Left renal pelvis (tissue), 4 donors: ENCODE results near the gene FETUB. TPM values are rescaled to one million over a fixed set of nuclear protein-coding genes. Genes with fewer than 3 reads are reported as not detected.
"Not testable (repeated sequence)": the region's sequence is repeated elsewhere in the genome, so short reads cannot be mapped to it uniquely, and the experiment has no call there.

Source experiments
- DNase-seq, 4 donors: peaks; one replicate each; pipeline ENCODE4 v3.0.0-alpha.2; 2013; ENCODE audit warnings: low read depth in 4 of 4, low spot score in 3 of 4
- polyA plus RNA-seq, 4 donors: library from polyadenylated mRNA; unstranded; fragments of 120-200 nt; gene quantifications; one replicate each; pipeline ENCODE4 v1.2.1, GENCODE V29; 2013; ENCODE audit not compliant: insufficient read length in 4 of 4

Gene FETUB
- polyA plus RNA-seq, 4 donors, result 0.14 to 0.23 (median 0.21) TPM

DNA sequence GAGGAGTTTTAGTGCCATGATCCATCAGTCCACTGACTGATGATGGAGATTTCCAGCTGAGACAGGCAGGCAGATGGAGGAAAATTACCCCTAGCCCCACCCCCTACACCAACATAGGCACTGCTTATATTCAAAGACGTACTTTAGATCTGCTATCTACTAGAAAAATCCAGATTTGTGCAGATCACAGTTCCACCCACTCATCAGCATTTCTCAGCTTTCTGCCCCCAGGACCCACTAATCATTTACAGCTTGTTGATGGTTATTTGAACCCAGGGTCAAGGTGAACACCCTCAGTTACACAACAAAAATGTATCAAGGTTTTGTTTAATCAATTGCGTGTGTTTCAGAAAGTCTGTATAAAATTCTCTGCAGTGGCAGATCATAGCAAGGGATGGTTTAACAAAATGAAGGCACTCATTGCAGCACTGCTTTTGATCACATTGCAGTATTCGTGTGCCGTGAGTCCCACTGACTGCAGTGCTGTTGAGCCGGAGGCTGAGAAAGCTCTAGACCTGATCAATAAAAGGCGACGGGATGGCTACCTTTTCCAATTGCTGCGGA lies 25.5 kb downstream of the FETUB start, which contains the start of gene HRG:
TSS of gene HRG (plus strand) at position 390 of the 564 bp plus-strand sequence. CDS start at position 408, 18 bp downstream.
- peak in 1 of 4 donors; percentile 24 for DNase-seq

DNA sequence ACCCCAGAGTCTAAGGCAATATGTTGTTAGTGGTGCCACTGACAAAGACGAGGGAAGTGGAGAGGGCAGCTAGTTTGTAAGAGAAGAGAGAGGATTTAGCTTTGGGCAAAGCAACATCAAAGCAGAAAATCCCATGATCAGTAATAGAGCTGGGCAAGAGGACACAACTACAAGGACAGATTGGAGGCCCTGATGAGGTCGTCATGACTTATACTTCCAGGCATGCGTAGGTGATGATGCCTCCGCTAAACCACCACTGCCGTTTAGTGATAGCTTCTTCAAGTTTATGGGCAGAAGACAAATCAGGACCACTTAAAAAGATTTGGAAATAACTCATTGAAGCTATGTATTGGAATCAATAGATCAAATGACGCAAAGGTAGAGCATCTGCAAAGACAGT lies 28.2 kb downstream of the FETUB start:
- DNase-seq, result no peak

DNA sequence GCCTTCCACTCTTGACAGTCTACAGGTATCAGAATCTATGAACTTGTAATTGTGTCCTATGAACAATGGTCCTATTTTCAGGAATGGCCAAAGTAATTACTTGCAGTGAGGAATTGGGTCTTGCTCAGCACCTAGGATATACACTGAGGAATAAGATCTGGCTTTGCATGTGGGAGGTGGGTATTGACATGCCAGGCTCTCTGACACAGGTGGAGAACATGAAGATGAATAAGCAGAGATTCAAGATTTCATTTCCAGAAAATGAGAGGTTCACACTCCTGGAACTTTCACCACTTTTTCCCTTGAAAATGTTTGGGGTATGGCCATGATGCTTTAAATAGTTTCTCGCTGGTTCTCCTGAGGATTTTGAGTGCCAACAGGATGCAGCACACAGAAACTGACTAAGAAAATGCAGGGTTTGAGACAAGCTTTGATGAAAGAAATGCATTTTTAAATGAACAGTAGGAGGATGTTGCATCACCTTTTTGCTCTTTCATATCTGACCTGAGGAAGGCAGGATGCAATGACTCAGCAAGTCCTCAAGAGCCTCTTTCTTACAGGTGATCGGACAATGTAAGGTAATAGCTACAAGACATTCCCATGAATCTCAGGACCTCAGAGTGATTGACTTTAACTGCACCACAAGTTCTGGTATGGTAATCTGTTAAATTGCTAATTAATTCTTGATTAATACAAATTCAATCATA lies 29.3 kb downstream of the FETUB start:
- no peak for DNase-seq

DNA sequence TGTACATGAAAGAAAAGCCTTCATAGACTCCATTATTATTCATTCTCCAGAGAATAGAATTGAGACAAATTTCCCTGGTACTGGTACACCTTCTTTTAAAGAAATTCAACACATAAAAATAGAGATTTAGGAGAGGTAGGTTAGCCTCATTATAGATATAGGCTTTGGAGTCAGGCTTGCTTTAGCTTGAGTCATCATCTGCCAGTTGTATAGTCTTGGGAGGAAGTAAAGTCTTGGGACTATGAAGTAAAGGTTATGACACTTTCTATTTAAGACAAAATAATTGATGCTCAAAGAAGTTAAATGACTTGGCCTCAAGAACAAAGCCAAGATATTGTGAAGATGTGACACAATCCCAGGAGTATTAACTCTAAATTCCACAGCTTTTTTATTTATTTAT lies 30.0 kb downstream of the FETUB start:
- no peak for DNase-seq

DNA sequence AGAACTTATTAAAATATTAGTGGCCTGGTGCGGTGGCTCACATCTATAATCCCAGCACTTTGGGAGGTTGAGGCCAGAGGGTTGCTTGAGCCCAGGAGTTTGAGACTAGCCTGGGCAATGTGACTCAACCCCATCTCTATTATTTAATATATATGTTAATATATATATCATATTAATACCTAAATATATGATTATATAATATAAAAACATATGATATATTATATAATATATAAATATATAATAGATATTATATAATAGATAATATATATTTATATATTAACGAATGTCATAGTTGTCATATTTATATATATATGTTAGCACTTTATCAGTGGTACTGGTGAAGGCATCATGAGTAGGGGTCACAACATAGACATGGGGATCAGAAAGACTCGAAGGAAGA lies 30.9 kb downstream of the FETUB start:
- no peak for DNase-seq

DNA sequence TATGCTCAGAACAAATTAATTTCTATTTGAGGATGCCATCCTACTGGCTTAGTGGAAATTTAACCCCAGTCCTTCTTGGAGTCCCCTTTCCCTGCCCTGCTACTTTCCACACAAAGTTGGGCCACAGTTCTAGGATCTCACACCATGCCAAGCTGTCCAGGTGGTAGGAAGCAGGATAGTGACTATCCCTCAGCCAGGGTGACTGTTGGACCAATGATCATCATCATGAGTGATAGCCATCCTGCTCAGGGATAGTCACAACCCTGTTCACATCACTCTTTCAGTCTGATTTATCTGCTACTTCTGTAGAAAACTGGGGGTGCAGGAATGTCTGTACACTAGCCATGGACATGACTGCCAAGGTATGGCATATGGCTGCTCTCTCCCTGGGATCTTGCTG lies 38.4 kb downstream of the FETUB start:
- DNase-seq, result no peak

DNA sequence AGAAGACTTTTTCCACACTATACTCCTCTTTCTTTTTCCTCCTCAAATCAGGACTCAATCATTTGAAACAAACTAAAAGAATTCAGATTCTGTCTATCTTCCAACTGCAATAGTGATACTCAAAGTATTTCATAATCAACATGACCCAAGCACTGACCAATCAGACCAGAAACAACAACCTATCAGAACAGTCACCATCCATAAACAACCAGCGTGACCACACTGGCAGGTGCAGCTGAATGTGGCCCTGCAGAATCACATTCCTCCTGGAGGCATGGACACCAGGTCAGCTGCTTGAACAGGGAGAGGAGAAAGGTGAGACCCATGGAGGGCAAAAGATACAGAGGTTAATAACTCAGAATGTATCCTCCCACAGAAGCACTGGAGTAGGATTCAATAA lies 39.0 kb downstream of the FETUB start:
- DNase-seq, result no peak

DNA sequence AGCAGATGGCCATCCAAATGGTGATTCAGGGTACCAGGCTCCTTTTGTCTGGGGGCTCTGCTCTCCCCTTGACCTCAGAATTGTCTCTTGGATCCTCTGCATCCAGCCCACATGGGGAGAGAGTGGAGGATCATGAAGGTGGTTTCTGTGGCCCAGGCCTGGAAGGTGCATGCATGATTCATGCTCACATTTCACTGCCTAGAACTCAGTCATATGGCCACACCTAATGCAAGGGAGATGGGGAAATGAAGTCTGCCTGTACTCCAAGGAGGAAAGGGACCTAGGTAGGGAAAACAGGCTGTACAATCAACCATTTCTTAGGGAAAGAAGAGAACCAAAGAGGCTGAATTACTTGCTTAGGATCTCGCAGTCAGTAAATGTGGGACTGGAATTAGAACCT lies 40.7 kb downstream of the FETUB start:
- DNase-seq, result no peak

DNA sequence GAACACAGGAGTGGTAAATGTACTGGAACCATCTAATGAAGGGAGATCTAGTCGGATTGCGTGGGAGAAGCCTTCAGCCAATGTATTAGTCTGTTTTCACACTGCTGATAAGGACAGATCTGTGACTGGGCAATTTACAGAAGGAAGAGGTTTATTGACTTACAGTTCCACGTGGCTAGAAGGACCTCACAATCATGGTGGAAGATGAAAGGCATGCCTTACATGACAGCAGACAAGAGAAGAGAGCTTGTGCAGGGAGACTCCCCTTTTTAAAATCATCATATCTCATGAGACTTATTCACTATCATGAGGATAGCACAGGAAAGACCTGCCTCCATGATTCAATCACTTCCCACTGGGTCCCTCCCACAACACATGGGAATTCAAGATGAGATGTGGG lies 42.6 kb downstream of the FETUB start:
- DNase-seq, result no peak

DNA sequence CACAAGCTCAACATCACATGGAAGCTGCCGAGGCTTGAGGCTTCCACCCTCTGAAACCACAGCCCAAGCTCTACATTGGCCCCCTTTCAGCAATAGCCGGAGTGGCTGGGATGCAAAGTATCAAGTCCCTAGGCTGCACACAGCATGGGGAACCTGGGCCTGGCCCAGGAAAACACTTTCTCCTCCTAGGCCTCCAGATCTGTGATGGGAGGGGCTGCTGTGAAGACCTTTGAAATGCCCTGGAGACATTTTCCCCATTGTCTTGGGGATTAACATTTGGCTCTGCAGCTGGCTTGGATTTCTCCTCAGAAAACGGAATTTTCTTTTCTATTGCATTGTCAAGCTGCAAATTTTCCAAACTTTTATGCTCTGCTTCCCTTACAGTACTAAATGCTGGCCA lies 43.8 kb downstream of the FETUB start:
- DNase-seq, result no peak

DNA sequence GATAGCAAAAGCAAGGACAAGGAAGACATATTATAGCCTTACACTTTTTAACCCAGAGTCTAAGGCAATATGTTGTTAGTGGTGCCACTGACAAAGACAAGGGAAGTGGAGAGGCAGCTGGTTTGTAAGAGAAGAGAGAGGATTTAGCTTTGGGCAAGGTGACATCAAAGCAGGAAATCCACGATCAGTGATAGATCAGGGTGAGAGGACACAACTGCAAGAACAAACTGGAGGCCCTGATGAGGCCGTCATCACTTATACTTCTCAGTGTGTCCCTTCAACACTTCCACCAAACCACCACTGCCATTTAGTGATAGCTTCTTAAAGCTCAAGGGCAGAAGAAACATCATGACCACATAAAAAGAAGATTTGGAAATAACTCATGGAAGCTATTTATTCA lies 46.3 kb downstream of the FETUB start:
- not testable (repeated sequence) for DNase-seq

DNA sequence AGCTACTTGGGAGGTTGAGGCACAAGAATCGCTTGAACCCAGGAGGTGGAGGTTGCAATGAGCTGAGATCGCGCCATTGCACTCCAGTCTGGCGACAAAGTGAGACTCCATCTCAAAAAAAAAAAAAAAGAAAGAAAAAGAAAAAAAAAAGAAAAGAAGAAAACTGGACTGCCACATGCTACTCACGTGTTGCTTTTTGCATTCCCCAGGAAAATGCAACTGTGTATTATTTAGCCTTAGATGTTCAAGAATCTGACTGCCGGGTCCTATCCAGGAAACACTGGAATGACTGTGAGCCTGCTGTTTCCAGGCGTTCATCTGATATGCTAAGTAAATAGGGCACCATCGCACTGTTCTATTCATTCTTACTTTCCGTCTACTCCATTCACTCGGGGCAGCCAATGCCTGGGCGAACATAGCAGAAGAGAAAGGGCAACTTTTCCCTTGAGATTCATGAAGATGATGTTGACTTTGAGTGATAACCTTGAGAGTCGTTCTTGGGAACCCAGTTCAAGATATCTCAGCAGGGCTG lies 47.0 kb downstream of the FETUB start:
- DNase-seq, result no peak

DNA sequence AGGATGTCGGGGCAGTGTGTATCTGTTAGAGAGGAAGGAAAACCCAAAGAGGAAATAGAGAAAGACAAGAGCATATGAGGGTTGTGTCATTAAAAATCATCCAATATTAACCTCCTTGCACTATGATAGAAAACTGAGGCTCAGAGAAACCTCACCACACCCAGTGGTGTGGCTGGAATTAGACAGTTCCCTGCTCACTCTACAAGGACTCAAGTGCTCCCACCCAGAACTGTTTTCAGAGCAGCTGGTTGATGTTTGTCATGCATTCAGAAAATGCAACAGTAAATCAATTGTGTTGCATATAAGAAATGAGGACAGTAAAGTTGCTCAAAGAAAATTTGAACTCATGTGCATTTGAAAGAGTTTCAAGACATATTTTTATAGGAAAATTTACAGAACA lies 50.1 kb downstream of the FETUB start:
- not testable (repeated sequence) for DNase-seq

DNA sequence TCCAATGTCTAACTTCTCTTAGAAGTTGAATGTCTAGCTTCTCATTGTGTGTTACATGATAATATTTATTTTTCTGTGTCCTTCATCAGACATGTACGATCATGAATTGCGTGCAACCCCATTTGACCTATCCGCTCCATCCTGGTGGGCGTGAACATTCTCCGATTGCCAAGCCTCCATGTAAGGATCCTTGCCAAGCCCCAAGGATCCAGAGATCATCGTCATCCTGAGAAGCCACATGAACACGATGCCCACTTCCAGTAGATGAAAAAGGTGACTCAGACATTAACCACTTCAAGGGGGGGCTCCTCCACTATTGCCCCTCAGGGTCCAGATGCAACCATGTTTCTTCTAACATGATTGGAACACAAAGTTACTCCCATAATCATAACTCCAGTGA lies 51.5 kb downstream of the FETUB start:
- DNase-seq, result no peak

DNA sequence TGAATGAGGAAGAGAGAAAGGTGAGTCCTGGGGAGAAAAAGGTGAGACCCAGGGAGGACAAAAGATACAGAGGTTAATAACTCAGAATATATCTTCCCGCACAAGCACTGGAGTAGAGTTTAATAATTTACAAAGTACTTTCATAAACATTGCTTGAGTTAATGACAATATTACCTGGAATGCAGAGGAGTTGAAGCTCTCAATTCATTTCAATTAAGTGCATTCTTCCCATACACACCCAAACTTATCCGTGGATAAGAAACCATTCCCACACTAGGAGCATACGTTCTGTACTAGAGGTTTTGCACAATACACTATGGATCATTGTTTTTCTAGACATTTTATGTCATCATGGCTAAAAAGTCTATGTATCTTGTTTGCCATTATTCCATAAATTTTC lies 53.6 kb downstream of the FETUB start:
- DNase-seq, result no peak

DNA sequence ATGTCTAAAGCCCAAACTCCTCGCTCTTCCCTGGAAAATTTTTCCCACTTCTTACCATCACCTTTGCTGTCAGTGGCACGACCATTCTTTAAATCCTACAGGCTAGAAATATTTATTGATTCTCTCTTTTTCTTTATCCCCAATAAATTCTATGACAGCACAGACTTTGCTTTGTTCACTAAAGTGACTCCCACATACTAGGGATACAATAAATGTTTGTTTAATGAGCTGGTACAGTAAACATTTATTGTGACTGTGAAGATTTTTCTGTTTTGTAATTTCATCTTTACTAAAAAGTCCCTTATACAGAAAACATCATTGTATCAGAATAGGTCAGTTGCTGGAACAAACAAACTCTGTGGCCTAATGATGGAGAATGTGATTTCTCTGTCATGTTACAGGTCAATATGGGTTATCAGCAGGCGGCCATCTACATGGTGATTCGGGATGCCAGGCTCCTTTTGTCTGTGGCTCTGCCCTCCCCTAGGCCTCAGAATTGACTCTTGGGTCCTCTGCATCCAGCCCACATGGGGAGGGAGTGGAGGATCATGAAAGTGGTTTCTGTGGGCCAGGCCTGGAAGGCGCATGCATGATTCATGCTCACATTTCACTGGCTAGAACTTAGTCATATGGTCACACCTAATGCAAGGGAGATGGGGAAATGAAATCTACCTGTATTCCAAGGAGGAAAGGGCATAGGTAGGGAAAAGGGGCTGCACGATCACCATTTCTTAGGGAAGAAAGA lies 54.3 kb downstream of the FETUB start:
- DNase-seq, result no peak

DNA sequence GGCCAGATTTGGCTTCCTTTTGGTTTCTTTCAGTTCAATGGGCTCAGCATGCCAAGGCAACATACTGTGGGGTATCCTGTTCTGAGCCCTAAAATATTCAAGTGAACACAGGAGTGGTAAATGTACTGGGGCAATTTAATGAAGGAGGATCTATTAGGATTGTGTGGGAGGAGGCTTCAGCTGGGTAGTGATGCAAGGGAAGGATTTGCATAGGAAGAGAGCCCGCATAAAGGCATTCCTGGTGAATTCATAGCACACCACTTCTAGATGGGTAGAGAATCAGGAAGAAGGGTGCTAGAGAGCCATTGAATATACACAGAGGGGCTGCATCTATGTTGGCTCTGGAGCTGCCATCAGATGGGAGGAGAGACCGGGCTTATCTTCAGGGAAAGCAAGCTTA lies 56.3 kb downstream of the FETUB start:
- no peak for DNase-seq

DNA sequence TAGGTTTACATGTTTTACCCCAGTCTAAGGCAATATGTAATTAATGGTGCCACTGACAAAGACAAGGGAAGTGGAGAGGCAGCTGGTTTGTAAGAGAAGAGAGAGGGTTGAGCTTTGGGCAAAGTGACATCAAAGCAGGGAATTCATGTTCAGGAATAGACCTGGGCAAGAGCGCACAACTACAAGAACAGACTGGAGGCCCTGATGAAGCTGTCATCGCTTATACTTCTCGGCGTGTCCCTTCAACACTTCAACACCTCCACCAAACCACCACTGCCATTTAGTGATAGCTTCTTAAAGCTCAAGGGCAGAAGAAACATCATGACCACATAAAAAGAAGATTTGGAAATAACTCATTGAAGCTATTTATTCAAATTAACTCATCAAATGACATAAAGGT lies 57.3 kb downstream of the FETUB start:
- no peak for DNase-seq

DNA sequence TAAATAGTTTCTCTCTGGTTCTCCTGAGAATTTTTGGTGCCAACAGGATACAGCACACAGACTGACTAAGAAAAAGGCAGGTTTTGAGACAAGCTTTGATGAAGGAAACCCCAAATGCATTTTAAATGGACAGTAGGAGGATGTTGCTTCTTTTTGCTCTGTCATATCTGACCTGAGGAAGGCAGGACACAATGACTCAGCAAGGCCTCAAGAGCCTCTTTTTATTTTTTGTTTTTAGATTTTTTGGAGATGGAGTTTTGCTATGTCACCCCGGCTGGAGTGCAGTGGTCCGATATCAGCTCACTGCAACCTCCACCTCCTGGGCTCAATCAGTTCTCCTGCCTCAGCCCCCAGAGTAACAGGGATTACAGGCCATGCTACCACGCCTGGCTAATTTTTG lies 60.1 kb downstream of the FETUB start:
- no peak for DNase-seq

DNA sequence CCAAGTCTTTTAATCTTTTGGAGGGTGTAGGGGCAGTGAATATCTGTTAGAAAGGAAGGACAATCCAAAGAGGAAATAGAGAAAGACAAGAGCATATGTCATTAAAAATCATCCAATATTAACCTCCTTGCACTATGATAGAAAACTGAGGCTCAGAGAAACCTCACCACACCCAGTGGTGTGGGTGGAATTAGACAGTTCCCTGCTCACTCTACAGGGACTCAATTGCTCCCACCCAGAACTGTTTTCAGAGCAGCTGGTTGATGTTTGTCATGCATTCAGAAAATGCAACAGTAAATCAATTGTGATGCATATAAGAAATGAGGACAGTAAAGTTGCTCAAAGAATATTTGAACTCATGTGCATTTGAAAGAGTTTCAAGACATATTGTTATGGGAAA lies 62.3 kb downstream of the FETUB start:
- not testable (repeated sequence) for DNase-seq
